HG02884 (cell line): Measurements from ENCODE around the gene GPR3.

Source experiments
- ATAC-seq: cut with Tn5 transposase; IDR thresholded peaks from one replicate; pipeline ENCODE4 v1.9.1; 2021; ENCODE audit warnings: mild to moderate bottlenecking, moderate library complexity; ENCODE audit not compliant: unreplicated experiment

Gene GPR3, protein sequence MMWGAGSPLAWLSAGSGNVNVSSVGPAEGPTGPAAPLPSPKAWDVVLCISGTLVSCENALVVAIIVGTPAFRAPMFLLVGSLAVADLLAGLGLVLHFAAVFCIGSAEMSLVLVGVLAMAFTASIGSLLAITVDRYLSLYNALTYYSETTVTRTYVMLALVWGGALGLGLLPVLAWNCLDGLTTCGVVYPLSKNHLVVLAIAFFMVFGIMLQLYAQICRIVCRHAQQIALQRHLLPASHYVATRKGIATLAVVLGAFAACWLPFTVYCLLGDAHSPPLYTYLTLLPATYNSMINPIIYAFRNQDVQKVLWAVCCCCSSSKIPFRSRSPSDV

GRCh38 chr1:27392096-27392777 lies at the start of gene GPR3:
TSS of gene GPR3 (plus strand) at chr1:27392622. CDS start at chr1:27393799, 1,177 bp downstream.
- peak; percentile 67 for ATAC-seq

GRCh38 chr1:27342778-27343638 lies 49.4 kb upstream of the GPR3 start:
- ATAC-seq = no peak

GRCh38 chr1:27343639-27344025 lies 48.8 kb upstream of the GPR3 start:
- ATAC-seq = no peak

DNA sequence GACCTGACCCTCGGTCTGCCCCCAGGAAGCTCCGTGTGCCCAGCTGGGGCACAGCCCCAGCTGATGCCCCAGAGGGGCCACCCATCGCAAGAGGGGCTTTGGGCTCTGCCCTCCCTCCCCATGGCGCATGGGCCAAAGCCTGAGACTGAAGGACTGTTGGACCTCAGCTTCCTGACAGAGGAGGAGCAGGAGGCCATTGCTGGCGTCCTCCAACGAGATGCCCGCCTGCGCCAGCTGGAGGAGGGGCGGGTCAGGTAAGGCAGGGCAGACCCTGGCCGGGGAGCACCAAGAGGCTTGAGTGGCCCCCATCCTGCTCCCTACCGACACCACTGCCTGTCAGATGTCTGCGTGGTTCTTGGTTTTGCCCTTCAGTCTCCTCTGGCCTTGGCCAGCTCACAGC lies 47.1 kb upstream of the GPR3 start:
- ATAC-seq = no peak

GRCh38 chr1:27346357-27346756 lies 46.1 kb upstream of the GPR3 start:
- no peak for ATAC-seq

DNA sequence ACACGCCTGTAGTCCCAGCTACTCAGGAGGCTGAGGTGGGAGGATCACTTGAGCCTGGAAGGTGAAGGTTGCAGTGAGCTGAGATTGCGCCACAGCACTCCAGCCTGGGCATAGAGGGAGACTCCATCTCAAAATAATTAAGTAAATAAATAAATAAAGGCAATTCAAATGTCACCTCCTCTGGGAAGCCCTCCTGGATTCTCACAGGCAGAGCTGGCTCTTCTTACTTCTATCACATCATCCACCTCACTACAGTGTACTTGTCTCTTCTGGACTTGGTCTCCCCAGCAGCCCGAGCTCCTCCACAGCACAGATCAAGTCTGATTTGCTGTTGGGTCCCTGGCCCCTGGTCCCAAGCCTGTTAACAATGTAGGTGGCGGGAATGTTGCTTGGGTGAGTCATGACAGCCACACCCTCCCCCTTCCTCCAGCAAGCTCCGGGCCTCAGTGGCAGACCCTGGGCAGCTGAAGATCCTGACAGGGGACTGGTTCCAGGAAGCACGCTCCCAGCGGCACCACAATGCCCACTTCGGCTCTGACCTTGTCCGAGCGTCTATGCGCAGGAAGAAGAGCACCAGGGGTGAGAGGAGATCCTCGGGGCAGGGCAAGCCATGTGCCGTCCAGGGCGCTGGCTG lies 45.3 kb upstream of the GPR3 start:
- no peak for ATAC-seq

DNA sequence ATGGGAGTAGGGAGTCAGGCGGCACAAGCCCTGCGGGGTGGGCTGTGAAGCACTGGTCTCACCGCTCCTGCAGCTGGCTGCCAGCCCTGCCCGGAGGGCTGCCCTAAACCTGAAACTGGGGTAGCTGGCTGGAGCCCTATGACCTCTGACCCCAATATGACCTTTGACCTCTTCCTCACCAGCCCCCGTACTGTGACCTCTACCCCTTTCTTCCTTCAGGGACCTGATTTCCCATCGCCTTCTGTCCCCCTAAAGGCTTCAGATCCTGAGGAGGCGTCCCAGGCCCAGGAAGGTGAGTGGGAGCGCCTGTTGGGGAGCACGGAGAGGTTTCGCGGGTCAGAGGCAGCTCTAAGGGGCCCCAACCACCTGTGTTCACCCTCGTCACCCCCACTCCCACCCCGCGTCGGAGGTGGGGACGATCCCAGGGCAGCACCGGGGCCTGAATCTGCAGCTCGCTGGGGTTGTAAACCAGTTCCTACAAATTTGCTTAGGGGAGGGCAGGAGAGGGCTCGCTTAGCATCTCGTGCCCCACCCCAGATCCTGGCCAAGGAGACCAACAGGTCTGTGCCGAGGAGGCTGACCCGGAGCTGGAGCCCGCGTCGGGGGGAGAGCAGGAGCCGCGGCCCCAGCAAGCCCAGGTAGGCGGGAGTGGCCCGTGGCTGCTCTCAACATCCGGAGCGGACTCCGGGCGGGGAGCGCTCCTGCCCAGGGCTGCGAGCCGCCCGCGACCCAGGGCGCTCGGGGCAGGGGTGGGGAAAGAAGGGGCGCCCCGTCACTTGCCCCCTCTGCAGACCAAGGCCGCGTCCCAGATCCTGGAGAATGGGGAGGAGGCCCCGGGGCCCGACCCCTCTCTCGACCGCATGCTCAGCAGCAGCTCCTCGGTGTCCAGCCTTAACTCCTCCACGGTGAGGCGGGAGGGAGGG lies 43.3 kb upstream of the GPR3 start:
- no peak for ATAC-seq

DNA sequence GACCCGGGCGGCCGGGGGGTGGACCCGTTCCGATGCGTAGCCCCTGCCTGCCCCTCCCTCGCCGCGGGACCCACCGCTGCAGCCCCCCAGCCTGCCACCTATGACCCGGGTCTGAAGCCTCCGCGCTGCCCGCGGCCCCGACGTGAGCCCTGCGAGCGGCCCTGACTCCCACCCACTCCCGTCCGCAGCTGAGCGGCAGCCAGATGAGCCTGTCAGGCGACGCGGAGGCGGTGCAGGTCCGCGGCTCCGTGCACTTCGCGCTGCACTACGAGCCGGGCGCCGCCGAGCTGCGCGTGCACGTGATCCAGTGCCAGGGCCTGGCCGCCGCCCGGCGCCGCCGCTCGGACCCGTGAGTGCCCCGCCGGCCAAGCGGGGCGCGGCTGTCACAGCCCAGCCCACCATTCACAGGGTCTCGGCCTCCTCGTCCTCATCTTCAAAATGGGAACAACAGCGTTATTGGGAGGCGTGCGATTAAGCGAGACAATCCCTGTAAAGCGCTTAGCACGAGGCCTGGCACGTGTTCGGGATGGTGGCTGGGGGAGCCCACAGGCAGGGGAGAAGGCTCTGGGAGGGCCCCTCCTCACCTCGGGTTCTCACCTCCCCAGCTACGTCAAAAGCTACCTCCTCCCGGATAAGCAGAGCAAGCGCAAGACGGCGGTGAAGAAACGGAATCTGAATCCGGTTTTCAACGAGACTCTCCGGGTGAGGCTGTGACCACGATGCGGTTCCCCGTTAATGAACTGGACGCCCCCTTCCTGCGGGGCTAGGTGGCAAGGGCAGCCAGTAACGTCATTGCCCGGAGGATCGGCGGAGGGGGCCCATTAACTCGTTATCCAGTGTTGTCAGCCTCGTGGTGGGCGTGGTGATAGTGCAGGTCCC lies 42.4 kb upstream of the GPR3 start:
- ATAC-seq = no peak

DNA sequence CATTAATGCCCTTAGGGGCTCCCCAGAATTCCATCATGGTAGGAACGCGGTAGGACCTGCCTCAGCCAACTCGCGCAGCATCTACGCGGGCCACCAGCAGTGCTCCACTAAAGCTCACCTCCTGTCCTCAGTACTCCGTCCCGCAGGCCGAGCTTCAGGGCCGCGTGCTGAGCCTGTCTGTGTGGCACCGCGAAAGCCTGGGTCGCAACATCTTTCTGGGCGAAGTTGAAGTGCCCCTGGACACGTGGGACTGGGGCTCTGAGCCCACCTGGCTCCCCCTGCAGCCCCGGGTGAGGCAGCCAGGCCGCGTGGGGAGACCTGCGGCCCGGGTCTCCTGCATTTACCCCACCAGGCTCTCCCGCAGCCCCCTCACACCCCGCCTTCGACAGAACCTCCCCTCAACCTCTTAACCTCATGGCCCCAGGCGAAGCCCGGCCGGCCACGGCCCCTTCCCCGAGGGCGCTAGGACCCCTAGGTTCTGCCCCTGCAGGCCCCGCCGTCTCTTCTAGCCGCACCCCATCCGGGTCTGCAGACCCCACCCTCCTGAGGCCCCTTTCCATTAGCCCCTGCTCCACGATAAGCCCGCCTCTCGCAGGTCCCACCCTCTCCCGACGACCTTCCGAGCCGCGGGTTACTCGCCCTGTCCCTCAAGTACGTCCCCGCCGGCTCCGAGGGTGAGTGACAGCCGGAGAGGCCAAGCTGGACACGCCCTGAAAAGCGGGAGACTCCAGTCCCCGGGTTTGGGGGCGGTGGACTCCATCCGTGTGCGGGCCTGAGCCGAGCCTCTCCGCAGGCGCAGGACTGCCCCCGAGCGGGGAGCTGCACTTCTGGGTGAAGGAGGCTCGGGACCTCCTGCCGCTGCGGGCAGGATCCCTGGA lies 41.5 kb upstream of the GPR3 start:
- ATAC-seq = no peak

GRCh38 chr1:27351541-27352107 lies 40.8 kb upstream of the GPR3 start:
- no peak for ATAC-seq

DNA sequence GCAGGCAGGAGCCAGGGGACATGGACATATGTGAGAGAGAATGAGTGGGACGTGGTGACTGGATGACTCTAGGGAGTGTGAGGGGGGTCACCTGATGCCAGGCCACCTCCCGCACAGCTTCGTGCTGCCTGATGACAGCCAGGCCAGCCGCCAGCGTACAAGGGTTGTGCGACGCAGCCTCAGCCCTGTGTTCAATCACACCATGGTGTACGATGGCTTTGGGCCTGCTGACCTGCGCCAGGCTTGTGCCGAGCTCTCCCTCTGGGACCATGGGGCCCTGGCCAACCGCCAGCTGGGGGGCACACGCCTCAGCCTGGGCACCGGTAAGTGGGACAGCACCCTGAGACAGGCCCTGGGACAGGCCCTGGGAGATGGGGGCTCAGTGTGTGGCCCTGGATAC lies 39.3 kb upstream of the GPR3 start:
- no peak for ATAC-seq

DNA sequence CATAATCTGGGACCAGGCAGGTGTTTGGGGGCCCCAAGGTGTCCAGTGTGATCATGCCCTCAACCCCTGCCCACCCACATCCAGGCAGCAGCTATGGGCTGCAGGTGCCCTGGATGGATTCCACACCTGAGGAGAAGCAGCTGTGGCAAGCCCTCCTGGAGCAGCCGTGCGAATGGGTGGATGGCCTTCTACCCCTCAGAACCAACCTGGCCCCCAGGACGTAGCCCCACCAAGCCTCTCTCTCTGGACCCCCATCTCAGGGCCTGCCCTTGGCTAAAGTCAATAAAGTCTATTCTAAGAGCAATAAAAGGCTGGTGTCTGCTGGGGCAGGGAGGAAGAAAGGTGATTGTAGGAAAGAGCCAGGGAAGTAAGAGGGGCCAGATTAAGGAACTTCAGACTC lies 38.8 kb upstream of the GPR3 start:
- no peak for ATAC-seq

- no peak for ATAC-seq
Measured at GRCh38 chr1:27355683-27356082, 36.7 kb upstream of the GPR3 start.

DNA sequence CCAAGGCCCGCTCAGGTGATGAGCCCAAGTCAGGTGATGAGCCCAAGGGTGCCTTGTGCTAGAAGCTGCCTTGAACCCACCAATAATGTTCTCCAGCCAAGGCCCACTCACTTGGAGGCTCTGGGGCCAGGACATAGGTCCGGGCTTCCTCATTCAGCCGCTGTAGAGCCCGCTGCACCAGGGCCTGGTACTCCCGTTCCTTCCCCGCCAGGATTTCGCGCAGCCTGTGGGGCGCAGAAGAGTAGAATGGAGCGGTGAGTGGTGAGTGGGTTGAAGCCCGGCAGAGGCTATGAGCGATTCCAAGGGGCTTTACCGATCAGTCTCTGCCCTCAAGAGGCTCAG lies 36.2 kb upstream of the GPR3 start:
- ATAC-seq = no peak

- ATAC-seq = no peak
Measured at GRCh38 chr1:27356619-27357280, 35.7 kb upstream of the GPR3 start.

DNA sequence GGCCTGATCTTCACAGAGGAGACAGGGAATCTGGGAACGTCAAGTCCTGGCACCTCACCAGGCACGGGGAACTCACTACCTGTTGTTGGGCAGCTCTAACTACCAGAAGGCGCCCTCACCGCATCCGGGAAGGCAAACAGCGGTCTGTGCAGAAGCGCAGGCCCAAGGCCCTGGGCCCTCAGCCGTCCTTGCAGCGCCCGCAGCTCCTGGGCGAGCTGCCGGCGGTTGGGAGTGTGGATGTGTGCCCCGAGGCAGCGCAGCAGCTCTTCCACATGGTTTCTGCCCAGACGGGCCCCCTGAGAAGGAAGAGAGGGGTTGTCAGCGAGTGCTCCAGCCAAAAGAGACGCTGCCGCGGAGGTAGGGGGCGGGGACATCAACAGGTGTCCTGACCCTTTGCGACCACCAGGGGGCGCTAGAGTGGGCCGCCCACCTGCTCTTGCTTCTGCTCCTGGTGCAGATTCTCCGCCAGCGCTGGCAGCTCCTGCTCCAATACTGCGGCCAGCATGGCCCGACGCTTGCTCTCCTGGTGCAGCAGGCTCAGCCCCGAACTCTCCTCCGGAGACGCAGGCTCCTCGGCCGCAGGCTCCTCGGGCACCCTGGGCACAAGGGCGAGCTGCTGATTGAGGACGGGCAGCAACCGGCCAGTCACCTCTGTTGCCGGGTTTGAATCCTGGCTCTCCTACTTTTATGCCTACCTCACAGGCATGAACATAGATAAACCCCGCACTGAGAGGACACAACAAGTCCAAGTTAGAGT lies 35.0 kb upstream of the GPR3 start:
- ATAC-seq = no peak
